Vagina (tissue), 2 donors: ENCODE data around the gene MAB21L2. TPM values are rescaled to one million over a fixed set of nuclear protein-coding genes. Genes with fewer than 3 reads are reported as not detected.
"Not testable (repeated sequence)": the region's sequence is repeated elsewhere in the genome, so short reads cannot be mapped to it uniquely, and the experiment has no call there.

ENCODE experiments used
- DNase-seq, 2 donors: peaks; one replicate each; pipeline ENCODE4 v3.0.0-alpha.2; 2017; ENCODE audit errors: extremely low spot score in 2 of 2
- H3K27ac ChIP-seq: fragments of 200-600 bp; sonication (generic); one replicate; pipeline ENCODE4 v1.5.1; 2019
- H3K27me3 ChIP-seq: fragments of 200-600 bp; sonication (generic); one replicate; pipeline ENCODE4 v1.5.1; 2019
- H3K36me3 ChIP-seq, 2 donors: fragments of 200-600 bp; sonication (generic); one replicate each; pipeline ENCODE4 v1.5.1; 2017 to 2019
- H3K4me1 ChIP-seq: fragments of 200-600 bp; sonication (generic); one replicate; pipeline ENCODE4 v1.5.1; 2019
- H3K4me3 ChIP-seq, 2 donors: fragments of 200-600 bp; sonication (generic); 1 replicate in 1 of 2; 2 replicates in 1 of 2; pipeline ENCODE4 v1.5.1; 2016 to 2019
- H3K9me3 ChIP-seq: fragments of 200-600 bp; sonication (generic); one replicate; pipeline ENCODE4 v1.5.1; 2019
- POLR2A ChIP-seq, 2 donors: fragments of 450-650 bp; IDR thresholded peaks; one replicate each; pipeline ENCODE4 v1.6.1; 2017; ENCODE audit warnings: antibody characterized with exemption in 2 of 2, mild to moderate bottlenecking in 2 of 2, moderate library complexity in 2 of 2
- POLR2AphosphoS5 ChIP-seq, 2 donors: sonication (generic); formaldehyde crosslinking; IDR thresholded peaks; one replicate each; pipeline ENCODE4 v1.9.0; 2017; ENCODE audit warnings: antibody characterized with exemption in 2 of 2, mild to moderate bottlenecking in 2 of 2, low read depth in 1 of 2; ENCODE audit not compliant: insufficient read depth in 1 of 2
- intact Hi-C: fragments of 100-400 bp; cut with DNase I; formaldehyde crosslinking; loops from one replicate; pipeline ENCODE4 v1.15.1; 2023
- total RNA-seq: library from RNA; depleted of rRNA; stranded (reverse); fragments of >200 nt; gene quantifications from one replicate; pipeline ENCODE4 v1.2.3, GENCODE V29; 2016
- TF ChIP-seq, protein P1 (sequence below), 3 experiments: fragments of 450-650 bp in 2 of 3; fragments of 200-600 bp in 1 of 3; sonication (generic) in 1 of 3; IDR thresholded peaks; one replicate each; pipeline ENCODE4 v1.5.1; 2017 to 2019; ENCODE audit warnings: antibody characterized with exemption in 3 of 3, mild to moderate bottlenecking in 2 of 3, moderate library complexity in 2 of 3

Gene MAB21L2
- total RNA-seq, 1 donor from 2014 or later, result 0.25 TPM

- no peaks in the 10 kb centered on the region for H3K36me3 ChIP-seq
- no peak for DNase-seq
These were observed 20.7 kb upstream of the MAB21L2 start for GRCh38 chr4:150561143-150561737.

GRCh38 chr4:150562250-150562649, 19.7 kb upstream of the MAB21L2 start:
- no peak overlapping the region for H3K27ac ChIP-seq
- intact Hi-C loops, result no loop called here
- no peaks in the 10 kb centered on the region for H3K27me3 ChIP-seq
- no peak overlapping the region for H3K4me3 ChIP-seq
- H3K9me3 ChIP-seq, result no peaks in the 10 kb centered on the region
- no peaks in the 10 kb centered on the region for H3K4me1 ChIP-seq
- no peaks in the 10 kb centered on the region for H3K36me3 ChIP-seq
- DNase-seq, result no peak
- TF ChIP-seq POLR2A (IDR thresholded peaks at IDR 0.05), result no peak
- TF ChIP-seq, protein P1, sequence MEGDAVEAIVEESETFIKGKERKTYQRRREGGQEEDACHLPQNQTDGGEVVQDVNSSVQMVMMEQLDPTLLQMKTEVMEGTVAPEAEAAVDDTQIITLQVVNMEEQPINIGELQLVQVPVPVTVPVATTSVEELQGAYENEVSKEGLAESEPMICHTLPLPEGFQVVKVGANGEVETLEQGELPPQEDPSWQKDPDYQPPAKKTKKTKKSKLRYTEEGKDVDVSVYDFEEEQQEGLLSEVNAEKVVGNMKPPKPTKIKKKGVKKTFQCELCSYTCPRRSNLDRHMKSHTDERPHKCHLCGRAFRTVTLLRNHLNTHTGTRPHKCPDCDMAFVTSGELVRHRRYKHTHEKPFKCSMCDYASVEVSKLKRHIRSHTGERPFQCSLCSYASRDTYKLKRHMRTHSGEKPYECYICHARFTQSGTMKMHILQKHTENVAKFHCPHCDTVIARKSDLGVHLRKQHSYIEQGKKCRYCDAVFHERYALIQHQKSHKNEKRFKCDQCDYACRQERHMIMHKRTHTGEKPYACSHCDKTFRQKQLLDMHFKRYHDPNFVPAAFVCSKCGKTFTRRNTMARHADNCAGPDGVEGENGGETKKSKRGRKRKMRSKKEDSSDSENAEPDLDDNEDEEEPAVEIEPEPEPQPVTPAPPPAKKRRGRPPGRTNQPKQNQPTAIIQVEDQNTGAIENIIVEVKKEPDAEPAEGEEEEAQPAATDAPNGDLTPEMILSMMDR (IDR thresholded peaks at IDR 0.05), result no peak
- no peak for TF ChIP-seq POLR2AphosphoS5 (IDR thresholded peaks at IDR 0.05; ENCODE audit: insufficient read depth in 1 of 2, low read depth in 1 of 2)

More at GRCh38 chr4:150561143-150561737, 20.7 kb upstream of the MAB21L2 start:
- H3K27me3 ChIP-seq, result no peaks in the 10 kb centered on the region
- H3K9me3 ChIP-seq, result no peaks in the 10 kb centered on the region
- TF ChIP-seq POLR2A (IDR thresholded peaks at IDR 0.05), result no peak
- TF ChIP-seq POLR2AphosphoS5 (IDR thresholded peaks at IDR 0.05; ENCODE audit: insufficient read depth in 1 of 2, low read depth in 1 of 2), result no peak
- TF ChIP-seq, protein P1 (IDR thresholded peaks at IDR 0.05), result no peak
- intact Hi-C loops, result no loop called here
- no peak overlapping the region for H3K27ac ChIP-seq
- no peaks in the 10 kb centered on the region for H3K4me1 ChIP-seq
- H3K4me3 ChIP-seq, result no peak overlapping the region

- intact Hi-C loops, result no loop called here
- no peaks in the 10 kb centered on the region for H3K9me3 ChIP-seq
These were observed 19.2 kb upstream of the MAB21L2 start for GRCh38 chr4:150562751-150563150.

DNA sequence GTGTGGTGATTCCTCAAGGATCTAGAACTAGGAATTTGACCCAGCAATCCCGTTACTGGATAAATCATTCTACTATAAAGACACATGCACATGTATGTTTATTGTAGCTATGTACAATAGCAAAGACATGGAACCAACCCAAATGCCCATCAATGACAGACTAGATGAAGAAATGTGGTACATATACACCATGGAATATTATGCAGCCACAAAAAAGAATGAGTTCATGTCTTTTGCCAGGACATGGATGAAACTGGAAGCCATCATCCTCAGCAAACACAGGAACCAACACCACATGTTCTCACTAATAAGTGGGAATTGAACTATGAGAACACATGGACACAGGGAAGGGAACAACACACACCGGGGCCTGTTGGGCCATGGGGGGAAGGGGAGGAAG, 17.0 kb upstream of the MAB21L2 start:
- DNase-seq, H3K4me1 ChIP-seq, H3K4me3 ChIP-seq, intact Hi-C loops, H3K36me3 ChIP-seq, H3K27ac ChIP-seq, H3K9me3 ChIP-seq, H3K27me3 ChIP-seq: not testable (repeated sequence)

More at GRCh38 chr4:150562751-150563150, 19.2 kb upstream of the MAB21L2 start:
- no peak for TF ChIP-seq POLR2AphosphoS5 (IDR thresholded peaks at IDR 0.05; ENCODE audit: insufficient read depth in 1 of 2, low read depth in 1 of 2)
- TF ChIP-seq, protein P1 (IDR thresholded peaks at IDR 0.05), result no peak
- TF ChIP-seq POLR2A (IDR thresholded peaks at IDR 0.05), result no peak
- Histone ChIP-seq H3K27ac (no peak overlapping the region), H3K27me3 (no peaks in the 10 kb centered on the region), H3K36me3 (no peaks in the 10 kb centered on the region), H3K4me1 (no peaks in the 10 kb centered on the region), H3K4me3 (no peak overlapping the region)
- DNase-seq, result no peak

DNA sequence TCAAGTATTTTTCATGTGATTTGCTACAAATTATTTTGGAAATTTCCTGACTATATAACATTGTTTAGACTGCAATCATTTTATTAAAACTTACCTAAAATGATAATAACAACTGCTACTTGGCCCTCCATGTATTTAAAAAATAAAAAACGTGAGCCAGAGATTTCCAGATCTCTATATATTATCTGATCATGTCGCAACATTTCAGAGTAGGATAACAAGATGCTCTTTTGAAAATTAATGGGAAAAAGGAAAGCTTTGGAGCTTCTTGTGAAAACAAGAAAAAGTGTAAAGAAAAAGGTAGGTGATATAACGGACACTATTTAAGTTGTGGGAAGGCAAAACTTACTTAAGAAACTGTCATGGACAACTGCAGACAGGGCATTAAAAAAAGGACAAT, 14.9 kb upstream of the MAB21L2 start:
- no peak for DNase-seq
- Histone ChIP-seq H3K36me3 (no peaks in the 10 kb centered on the region), H3K27ac (no peak overlapping the region), H3K4me1 (no peaks in the 10 kb centered on the region), H3K9me3 (no peaks in the 10 kb centered on the region), H3K4me3 (no peak overlapping the region), H3K27me3 (no peaks in the 10 kb centered on the region)
- TF ChIP-seq POLR2A (IDR thresholded peaks at IDR 0.05) (no peak), POLR2AphosphoS5 (IDR thresholded peaks at IDR 0.05; ENCODE audit: insufficient read depth in 1 of 2, low read depth in 1 of 2) (no peak)
- TF ChIP-seq, protein P1 (IDR thresholded peaks at IDR 0.05), result no peak
- intact Hi-C loops, result no loop called here
